IMR-90 (cell line): ENCODE measurements around the gene COX6A2. TPM values are rescaled to one million over a fixed set of nuclear protein-coding genes. Genes with fewer than 3 reads are reported as not detected.

Source experiments
- ATAC-seq: fragments of 200-7000 bp; cut with Tn5 transposase; 2 replicates; pipeline ENCODE4 v1.9.1; 2020; ENCODE audit warnings: low read depth, mild to moderate bottlenecking, moderate library complexity
- BruUV-seq: library from RNA; stranded (reverse); fragments of 400-500 nt; replicated peaks from 2 replicates; lab custom pipeline; 2021; lab: Mats Ljungman, UMichigan
- CTCF ChIA-PET: fragments of 300-600 bp; formaldehyde crosslinking; extraction: SDS; loops from one replicate; lab custom pipeline; 2021; ENCODE audit warnings: antibody characterized with exemption; lab: Yijun Ruan, JAX
- POLR2A ChIA-PET: fragments of 300-600 bp; sonication (Branson Sonifier 250); formaldehyde crosslinking; loops from one replicate; lab custom pipeline; 2022; ENCODE audit warnings: antibody characterized with exemption; ENCODE audit not compliant: unreplicated experiment; lab: Charles Lee
- DNase-seq: peaks from one replicate; pipeline ENCODE4 v3.0.0; 2013
- H2AFZ ChIP-seq: replicated peaks from 2 replicates; pipeline ENCODE3; 2013; ENCODE audit warnings: low read length, mild to moderate bottlenecking; ENCODE audit not compliant: poor library complexity
- H2AK5ac ChIP-seq: 2 replicates; pipeline ENCODE4 v1.6.1; 2013; ENCODE audit warnings: low read depth, low read length, inconsistent platforms
- H2AK9ac ChIP-seq: replicated peaks from 2 replicates; pipeline ENCODE3; 2013; ENCODE audit warnings: mild to moderate bottlenecking, low read depth, low read length, moderate library complexity; ENCODE audit not compliant: poor library complexity
- H2BK120ac ChIP-seq: 2 replicates; pipeline ENCODE4 v1.6.1; 2013; ENCODE audit warnings: low read depth, low read length, inconsistent platforms
- H2BK15ac ChIP-seq: 3 replicates; pipeline ENCODE4 v1.6.1; 2013; ENCODE audit warnings: low read depth, low read length, inconsistent platforms
- H2BK20ac ChIP-seq: 2 replicates; pipeline ENCODE4 v1.6.1; 2013; ENCODE audit warnings: low read depth, mild to moderate bottlenecking, inconsistent platforms, low read length, moderate library complexity
- H2BK5ac ChIP-seq: 2 replicates; pipeline ENCODE4 v1.6.1; 2013; ENCODE audit warnings: mild to moderate bottlenecking, low read depth, low read length, inconsistent platforms; ENCODE audit not compliant: poor library complexity, severe bottlenecking
- H3K14ac ChIP-seq: replicated peaks from 2 replicates; pipeline ENCODE4 v1.6.1; 2013; ENCODE audit warnings: low read depth, low read length, inconsistent platforms
- H3K18ac ChIP-seq: 2 replicates; pipeline ENCODE4 v1.6.1; 2013; ENCODE audit warnings: low read depth, low read length, control low read depth
- H3K23ac ChIP-seq: 2 replicates; pipeline ENCODE4 v1.6.1; 2013; ENCODE audit warnings: low read depth, low read length, inconsistent platforms
- H3K27ac ChIP-seq: 2 replicates; pipeline ENCODE4 v1.5.1; 2013; ENCODE audit warnings: mild to moderate bottlenecking, control low read depth, low read length; ENCODE audit not compliant: insufficient read depth
- H3K27me3 ChIP-seq: 2 replicates; pipeline ENCODE4 v1.6.1; 2013; ENCODE audit warnings: low read length; ENCODE audit not compliant: control insufficient read depth, insufficient read depth
- H3K36me3 ChIP-seq: 2 replicates; pipeline ENCODE4 v1.6.1; 2013; ENCODE audit warnings: low read length, mixed read lengths; ENCODE audit not compliant: control insufficient read depth, insufficient read depth
- H3K4ac ChIP-seq: 2 replicates; pipeline ENCODE4 v1.6.1; 2013; ENCODE audit warnings: low read depth, low read length, inconsistent platforms
- H3K4me1 ChIP-seq: 2 replicates; pipeline ENCODE4 v1.6.1; 2013; ENCODE audit warnings: low read length, mixed read lengths; ENCODE audit not compliant: control insufficient read depth, insufficient read depth
- H3K4me2 ChIP-seq: 2 replicates; pipeline ENCODE4 v1.6.1; 2013; ENCODE audit warnings: low read depth, mild to moderate bottlenecking, control low read depth, low read length, moderate library complexity
- H3K4me3 ChIP-seq: 2 replicates; pipeline ENCODE4 v1.5.1; 2013; ENCODE audit warnings: low read depth, mild to moderate bottlenecking, control low read depth, low read length, moderate library complexity; ENCODE audit not compliant: insufficient read depth
- H3K56ac ChIP-seq: 2 replicates; pipeline ENCODE4 v1.6.1; 2013; ENCODE audit warnings: low read length, inconsistent platforms; ENCODE audit not compliant: insufficient read depth; ENCODE audit errors: extremely low read depth
- H3K79me1 ChIP-seq, 2 experiments: 2 replicates each; pipeline ENCODE4 v1.6.1; 2013; ENCODE audit warnings: low read length in 2 of 2, inconsistent platforms in 1 of 2, low read depth in 1 of 2
- H3K9ac ChIP-seq: 2 replicates; pipeline ENCODE4 v1.6.1; 2013; ENCODE audit warnings: low read depth, low read length, control low read depth
- H3K9me1 ChIP-seq: 2 replicates; pipeline ENCODE4 v1.6.1; 2013; ENCODE audit warnings: low read length, inconsistent platforms; ENCODE audit not compliant: insufficient read depth
- H3K9me3 ChIP-seq: 2 replicates; pipeline ENCODE4 v1.6.1; 2013; ENCODE audit warnings: low read length; ENCODE audit not compliant: control insufficient read depth, insufficient read depth
- H4K20me1 ChIP-seq: 2 replicates; pipeline ENCODE4 v1.6.1; 2013; ENCODE audit warnings: low read length, inconsistent platforms; ENCODE audit not compliant: insufficient read depth
- H4K5ac ChIP-seq: 2 replicates; pipeline ENCODE4 v1.6.1; 2013; ENCODE audit warnings: mild to moderate bottlenecking, low read depth, low read length, control low read depth
- H4K8ac ChIP-seq, 2 experiments: 2 replicates each; pipeline ENCODE4 v1.6.1; 2013; ENCODE audit warnings: low read depth in 2 of 2, low read length in 2 of 2, control low read depth in 1 of 2, inconsistent platforms in 1 of 2
- H4K91ac ChIP-seq: 2 replicates; pipeline ENCODE4 v1.6.1; 2013; ENCODE audit warnings: low read depth, low read length, inconsistent platforms; ENCODE audit not compliant: insufficient read depth
- CHD1 ChIP-seq: IDR thresholded peaks from 2 replicates; pipeline ENCODE4 v1.6.1; 2012; ENCODE audit warnings: low read depth, low read length, improper control_type of control experiment
- FOS ChIP-seq: fragments of 150-350 bp; IDR thresholded peaks from 2 replicates; pipeline ENCODE4 v1.6.1; 2016; ENCODE audit warnings: low read depth, low read length
- MAFK ChIP-seq: IDR thresholded peaks from 2 replicates; pipeline ENCODE4 v1.6.1; 2012; ENCODE audit warnings: low read depth, low read length, improper control_type of control experiment
- NFE2L2 ChIP-seq: fragments of 150-350 bp; IDR thresholded peaks from 2 replicates; pipeline ENCODE4 v1.6.1; 2016; ENCODE audit warnings: low read depth, mild to moderate bottlenecking, low read length
- RCOR1 ChIP-seq: IDR thresholded peaks from 2 replicates; pipeline ENCODE4 v1.6.1; 2012; ENCODE audit warnings: mild to moderate bottlenecking, low read length, improper control_type of control experiment; ENCODE audit not compliant: insufficient replicate concordance
- RFX5 ChIP-seq: IDR thresholded peaks from 2 replicates; pipeline ENCODE4 v1.8.0; 2012; ENCODE audit warnings: low read depth, mild to moderate bottlenecking, low read length, moderate library complexity
- SMC3 ChIP-seq: fragments of 150-350 bp; IDR thresholded peaks from 2 replicates; pipeline ENCODE4 v1.6.1; 2016; ENCODE audit warnings: low read depth, mild to moderate bottlenecking, antibody characterized with exemption, low read length, moderate library complexity
- WGBS, 2 experiments: methylation state at CpG; one replicate each; pipeline versions ENCODE4 v1.1.5 to v1.1.7; 2013; ENCODE audit warnings: missing lambda C conversion rate in 2 of 2; ENCODE audit not compliant: insufficient read length in 1 of 2; ENCODE audit errors: extremely low coverage in 2 of 2; 5-methylcytosine and 5-hydroxymethylcytosine counted together
- dilution Hi-C: fragments of 300-500 bp; cut with HindIII; formaldehyde crosslinking; loops from one replicate; pipeline ENCODE4 v1.14.3; 2018; ENCODE audit warnings: low sequenced_read_pairs; ENCODE audit not compliant: unreplicated experiment
- in situ Hi-C: fragments of 300-500 bp; cut with MboI; formaldehyde crosslinking; loops from 3 replicates; pipeline ENCODE4 v1.14.3; 2019; ENCODE audit warnings: low sequenced_read_pairs, inconsistent platforms, mixed read lengths
- intact Hi-C: fragments of 100-400 bp; cut with micrococcal nuclease; formaldehyde crosslinking; loops from 2 replicates; pipeline ENCODE4 v1.10.0; 2022
- polyA plus RNA-seq, 3 experiments: library from polyadenylated mRNA; depleted of rRNA; stranded (reverse); fragments of >200 nt; gene quantifications; 2 replicates each; pipeline ENCODE4 v1.2.3, GENCODE V29; 2012; ENCODE audit warnings: low replicate concordance in 1 of 3
- total RNA-seq: library from RNA; depleted of rRNA; stranded (reverse); fragments of >200 nt; gene quantifications from 2 replicates; pipeline ENCODE4 v1.2.3, GENCODE V29; 2012

COX6A2 gene
- total and polyA plus RNA-seq, 2 of the 4 experiments (the other 2 are of a cell fraction), result not detected

- Histone ChIP-seq H4K20me1 (no peaks in the 10 kb centered on the region), H4K5ac (no peak overlapping the region), H3K56ac (no peak overlapping the region), H3K9ac (no peak overlapping the region), H3K79me1 (no peaks in the 10 kb centered on the region), H2AK9ac (no peak overlapping the region), H3K36me3 (no peaks in the 10 kb centered on the region), H4K91ac (no peak overlapping the region), H3K23ac (no peak overlapping the region), H3K9me1 (no peaks in the 10 kb centered on the region), H3K14ac (no peak overlapping the region), H3K4me1 (no peaks in the 10 kb centered on the region; the same call in 1 of the 2 replicates), H2BK20ac (no peak overlapping the region), H2BK15ac (no peak overlapping the region), H3K9me3 (no peaks in the 10 kb centered on the region), H2BK5ac (no peak overlapping the region), H2BK120ac (no peak overlapping the region), H3K4me3 (no peak overlapping the region), H2AK5ac (no peak overlapping the region), H2AFZ (no peak overlapping the region), H3K4me2 (no peak overlapping the region), H3K18ac (no peak overlapping the region), H3K4ac (no peak overlapping the region), H3K27ac (no peak overlapping the region), H3K27me3 (peaks cover 7% of the 10 kb centered on the region), H4K8ac (no peak overlapping the region)
- BruUV-seq, result no TSS peak
- CTCF ChIA-PET, result no interaction called here
- POLR2A ChIA-PET, result no interaction called here
- ATAC-seq (no peak), DNase-seq (no peak)
- WGBS, 2 experiments, result 0% methylated on average over 1 of the region's 6 CpGs; no CpG with 5 or more reads in 1 of the 2 experiments
- in situ Hi-C loops, result no loop called here
- dilution Hi-C loops, result no loop called here
- intact Hi-C loops, result loop anchor here (10.0 kb wide), 1 partner anchor 86 kb away; no protein-coding TSS in a partner anchor
- TF ChIP-seq RCOR1 (no peak), MAFK (peak; percentile 90), FOS (no peak), SMC3 (no peak), RFX5 (no peak), CHD1 (no peak), NFE2L2 (no peak)
These were observed 37.6 kb downstream of the COX6A2 start for GRCh38 chr16:31390504-31391041.
